Amniotic epithelial cell (primary cell): Measurements from ENCODE around the gene C1orf116.
A peak's percentile ranks its signal among the peaks of the same experiment; 100 is the strongest.

Source experiments
- DNase-seq: peaks from one replicate; pipeline ENCODE4 v3.0.0-alpha.2; 2010; ENCODE audit warnings: low read depth

C1orf116 gene

GRCh38 chr1:207034998-207035397 is 2.4 kb upstream of the C1orf116 start:
- peak; percentile 94 for DNase-seq

GRCh38 chr1:207034208-207034607 is 1.7 kb upstream of the C1orf116 start:
- peak; percentile 9 for DNase-seq

DNA sequence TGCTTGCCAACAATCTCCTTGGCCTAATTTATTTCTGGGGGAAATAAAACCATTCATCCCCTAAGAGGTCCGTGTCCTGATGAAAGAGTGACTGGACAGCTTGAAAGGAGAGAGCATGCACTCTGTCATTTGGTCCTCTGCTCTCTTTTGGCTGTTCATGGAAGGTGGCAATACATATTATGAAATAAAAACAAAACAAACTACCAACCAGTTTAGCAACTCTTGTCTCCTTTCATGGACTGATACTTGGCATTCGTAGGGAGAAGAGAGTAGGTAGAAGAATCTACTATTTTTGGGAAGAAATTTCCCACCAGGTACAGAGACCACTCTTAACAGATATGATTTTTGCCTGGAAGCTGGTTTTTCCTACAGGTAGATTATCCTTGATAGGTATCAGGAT is 746 bp upstream of the C1orf116 start:
- no peak for DNase-seq

DNA sequence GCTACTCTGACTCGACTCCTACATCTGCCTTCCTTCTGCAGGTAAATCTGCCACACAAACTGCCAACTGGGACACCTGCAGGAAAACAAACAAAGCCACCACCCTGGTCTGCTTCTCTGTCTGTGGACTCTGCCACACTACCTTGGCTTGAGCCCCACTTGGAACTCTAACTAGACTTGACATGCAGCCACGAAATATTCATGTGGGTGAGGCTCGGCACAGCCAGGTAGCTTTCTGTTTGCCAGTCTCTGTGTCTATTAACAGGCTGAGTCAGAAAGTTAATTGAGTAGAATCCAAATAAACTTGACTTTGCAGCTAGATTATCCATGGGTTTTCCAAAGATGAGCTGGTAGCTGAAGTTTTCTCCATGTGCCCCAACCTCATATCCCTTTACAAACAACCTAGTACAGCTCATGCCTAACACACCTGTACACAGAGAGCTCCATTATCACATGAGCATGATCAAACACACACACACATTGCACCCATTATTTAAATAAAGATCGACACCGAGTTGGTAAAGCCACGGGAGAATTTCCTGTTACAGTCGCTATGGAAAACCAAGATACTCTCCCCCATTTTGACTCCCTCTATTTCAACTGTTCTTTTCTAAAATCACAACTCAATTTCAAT is 808 bp downstream of the C1orf116 start:
- no peak for DNase-seq

DNA sequence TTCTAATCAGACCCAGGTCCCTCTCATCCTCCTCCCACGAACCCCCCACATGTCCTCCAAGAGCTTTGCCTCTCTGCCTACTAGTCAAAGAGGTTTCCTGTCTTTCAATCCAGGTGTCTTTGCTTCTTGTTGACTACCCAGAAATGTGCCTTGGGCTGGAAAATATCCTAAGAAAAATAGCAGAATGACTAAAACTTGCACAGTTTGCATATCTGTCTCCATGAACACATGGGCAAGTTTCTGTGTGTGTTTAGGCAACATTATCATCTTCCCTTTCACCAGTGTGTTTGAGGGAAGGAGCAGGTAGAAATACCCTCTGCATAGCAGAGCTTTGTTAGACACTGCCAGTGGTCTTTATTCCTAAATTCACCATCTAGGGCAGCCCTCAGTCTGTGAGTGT is 1.5 kb downstream of the C1orf116 start:
- no peak for DNase-seq

DNA sequence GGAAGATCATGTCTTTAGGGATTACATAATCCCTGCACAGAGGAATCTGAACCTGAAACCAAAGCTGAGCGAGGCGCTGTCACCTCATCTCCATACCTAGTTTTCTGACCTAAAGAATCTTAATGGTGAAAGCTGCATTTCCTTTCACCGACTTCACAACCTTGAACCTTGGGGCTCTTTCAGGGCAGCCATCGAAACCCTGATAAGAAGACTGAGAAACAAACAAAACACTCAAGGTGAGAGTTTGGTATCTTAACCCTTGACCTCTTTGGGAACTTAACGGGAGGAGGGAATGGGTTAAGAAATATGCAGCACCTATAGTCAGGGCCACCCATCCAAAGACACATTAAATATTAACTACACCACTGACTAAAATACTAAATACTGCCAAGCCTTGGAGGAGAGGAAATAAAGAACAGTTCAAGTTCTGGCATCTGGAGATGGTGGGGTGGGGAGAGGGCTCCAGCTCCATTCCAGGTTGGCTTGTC is 2.0 kb downstream of the C1orf116 start:
- no peak for DNase-seq

- no peak for DNase-seq
These were observed 2.6 kb downstream of the C1orf116 start for GRCh38 chr1:207029701-207030521.

GRCh38 chr1:207028884-207029650 is 3.5 kb downstream of the C1orf116 start:
- DNase-seq, result no peak

DNA sequence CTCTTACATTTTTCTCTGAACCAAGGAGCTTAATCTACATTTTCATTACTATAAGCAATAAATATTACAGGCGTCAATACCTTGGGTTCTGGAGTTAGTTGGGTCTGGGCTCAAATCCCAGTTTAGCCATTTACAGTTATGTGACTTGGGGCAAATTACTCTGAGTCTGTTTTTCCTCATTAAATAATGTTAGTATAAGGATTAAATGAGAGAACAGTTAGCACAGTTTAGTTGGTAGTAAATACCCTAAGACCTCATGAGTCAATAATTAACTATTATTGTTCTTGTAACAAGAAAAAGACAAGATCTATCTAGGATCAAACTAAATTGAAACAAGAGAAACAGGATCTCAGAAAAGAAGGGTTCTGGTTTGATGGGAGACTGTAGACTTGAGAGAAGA is 4.6 kb downstream of the C1orf116 start:
- DNase-seq, result no peak

GRCh38 chr1:207027206-207027777 is 5.3 kb downstream of the C1orf116 start:
- DNase-seq, result peak; percentile 72

DNA sequence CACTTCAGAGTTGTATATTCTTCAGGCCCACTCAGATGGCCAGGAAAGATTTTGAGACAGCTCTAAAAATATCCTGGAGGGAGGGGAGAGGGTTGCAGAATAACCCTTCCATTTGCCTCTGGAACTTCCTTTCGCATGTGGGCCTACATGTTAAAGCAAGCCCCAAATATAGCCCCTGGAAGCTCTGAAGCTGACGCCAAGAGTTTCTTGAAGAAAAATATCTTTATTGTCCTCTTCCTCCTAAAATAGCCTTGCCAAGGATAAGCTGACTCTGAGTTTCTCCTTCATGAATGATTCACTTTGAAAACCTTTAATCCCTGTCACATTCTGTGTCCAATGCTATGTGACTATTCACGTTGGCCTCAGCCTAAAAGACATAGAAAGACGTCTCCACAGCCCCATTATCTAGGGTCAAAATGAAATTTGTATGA is 6.4 kb downstream of the C1orf116 start:
- peak; percentile 7 for DNase-seq

DNA sequence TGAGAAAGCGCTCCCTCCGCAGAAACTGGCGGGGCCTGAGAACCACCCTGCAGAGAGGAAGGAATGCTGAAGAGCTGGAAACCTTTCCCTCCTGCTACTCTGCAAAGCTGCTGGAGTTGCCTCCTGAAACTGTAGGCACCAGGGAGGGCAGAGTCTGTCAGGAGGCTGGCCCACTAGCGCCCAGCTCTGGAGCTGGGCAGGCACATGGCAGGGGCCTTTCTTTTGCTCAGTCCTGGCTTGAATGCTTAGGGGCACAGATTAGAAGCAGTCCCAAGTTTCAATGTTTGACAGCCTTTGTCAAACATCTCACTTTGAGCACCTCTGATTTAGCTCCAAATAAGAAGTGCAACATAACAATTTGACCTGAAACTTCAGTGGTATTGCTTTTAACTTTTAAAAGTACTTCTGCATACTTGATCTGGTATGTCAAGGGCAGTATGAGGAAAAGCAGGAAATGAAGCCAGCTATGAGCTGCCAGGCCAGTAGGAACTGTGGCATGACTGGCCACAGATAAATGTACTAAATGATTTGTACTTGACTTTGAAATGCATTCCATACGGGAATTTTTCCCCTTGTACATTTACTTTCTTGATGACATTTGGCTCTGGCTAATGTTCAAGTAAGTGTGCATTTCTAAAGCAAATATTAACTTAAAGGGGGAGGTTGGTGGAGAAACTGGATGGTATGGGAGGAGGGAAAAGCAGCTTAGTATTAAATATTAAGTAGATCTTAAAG is 7.2 kb downstream of the C1orf116 start:
- peak; percentile 83 for DNase-seq

- DNase-seq, result peak; percentile 93
These were observed 8.1 kb downstream of the C1orf116 start for GRCh38 chr1:207024202-207025145.

GRCh38 chr1:207022996-207023679 is 9.4 kb downstream of the C1orf116 start:
- peak; percentile 14 for DNase-seq

DNA sequence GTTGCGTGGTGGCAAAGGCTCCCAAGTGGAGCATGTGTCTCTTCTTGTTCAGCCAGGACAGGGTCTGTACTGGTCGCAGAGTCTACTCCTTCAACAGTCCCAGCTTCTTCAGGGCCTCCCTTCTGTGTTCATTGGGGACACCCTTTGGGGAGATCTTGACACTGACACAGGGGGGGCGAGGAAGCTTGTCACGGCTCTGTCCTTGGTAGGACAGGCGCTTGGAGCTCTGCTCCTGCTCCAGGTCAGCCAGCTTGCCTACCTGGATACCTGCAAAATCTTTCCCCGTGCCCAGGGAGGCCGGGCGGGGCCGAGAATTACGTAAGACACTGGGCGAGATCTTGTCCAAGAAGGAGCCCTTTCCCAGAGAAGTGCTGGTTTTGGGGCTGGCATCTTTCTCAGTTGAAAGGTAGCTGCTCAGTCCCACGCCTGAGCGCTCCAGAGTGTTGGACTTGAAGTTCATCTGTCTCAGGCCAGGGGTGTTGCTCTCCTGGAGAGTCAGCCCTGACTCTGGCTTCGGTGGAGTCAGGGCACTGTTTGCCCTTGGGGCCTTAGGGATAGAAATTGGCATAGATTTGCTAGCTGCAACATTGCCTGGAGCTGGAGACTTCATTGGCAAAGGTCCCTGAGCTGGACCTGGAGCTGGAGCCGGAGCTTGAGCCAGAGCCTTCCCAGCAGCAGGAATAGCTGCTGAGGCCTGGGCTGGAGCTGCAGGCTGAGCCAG is 10.5 kb downstream of the C1orf116 start:
- DNase-seq, result no peak

- DNase-seq, result no peak
These were observed 11.3 kb downstream of the C1orf116 start for GRCh38 chr1:207021139-207021861.

- no peak for DNase-seq
These were observed 11.8 kb downstream of the C1orf116 start for GRCh38 chr1:207020709-207021107.

DNA sequence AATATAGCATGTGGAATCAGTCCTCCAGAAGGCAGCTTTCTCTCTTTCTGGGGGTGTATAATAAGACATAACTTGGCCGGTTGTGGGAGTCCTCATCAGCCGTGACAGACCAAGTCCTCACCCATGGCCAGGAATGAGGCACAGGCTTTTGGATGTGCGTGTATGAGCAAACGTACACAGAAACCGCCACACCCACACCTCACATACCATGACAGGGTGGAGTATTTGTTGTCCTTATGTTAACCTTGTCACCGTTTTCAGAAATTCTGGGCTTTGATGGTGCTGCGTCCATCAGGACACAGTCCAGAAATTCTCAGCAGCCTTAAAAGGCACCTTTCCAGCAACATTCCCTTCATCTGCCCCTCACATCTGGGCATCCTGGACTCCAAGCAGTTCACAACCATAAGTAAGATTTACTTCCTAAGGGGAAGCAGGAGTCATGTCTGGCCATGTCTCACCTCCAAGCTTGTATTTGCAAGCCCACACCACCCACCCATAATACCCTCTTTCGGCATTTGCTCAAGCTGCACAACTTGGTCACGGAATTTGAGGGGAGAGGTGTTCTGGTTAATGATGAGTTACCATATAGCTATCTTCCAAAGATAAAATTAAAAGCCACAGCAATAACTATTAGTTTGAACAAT is 12.4 kb downstream of the C1orf116 start:
- no peak for DNase-seq
